Trophoblast cell (in vitro differentiated cells and primary cell): ENCODE measurements around the gene MVD.

ENCODE experiments used
- DNase-seq, 2 donors: peaks; one replicate each; pipeline ENCODE4 v3.0.0-alpha.2; 2016
- H2AFZ ChIP-seq: 2 replicates; pipeline ENCODE4 v1.6.1; 2013; ENCODE audit warnings: low read length, moderate library complexity, mild to moderate bottlenecking; ENCODE audit not compliant: insufficient read depth, poor library complexity
- H2AK5ac ChIP-seq: 2 replicates; pipeline ENCODE4 v1.6.1; 2013; ENCODE audit warnings: mild to moderate bottlenecking, low read length
- H2BK120ac ChIP-seq: 2 replicates; pipeline ENCODE4 v1.6.1; 2013; ENCODE audit warnings: low read length, mild to moderate bottlenecking, moderate library complexity; ENCODE audit not compliant: insufficient read depth, poor library complexity
- H2BK12ac ChIP-seq: 2 replicates; pipeline ENCODE4 v1.6.1; 2013; ENCODE audit warnings: mild to moderate bottlenecking, low read length, moderate library complexity
- H2BK5ac ChIP-seq: 2 replicates; pipeline ENCODE4 v1.6.1; 2013; ENCODE audit warnings: low read length, low read depth, moderate library complexity, mild to moderate bottlenecking; ENCODE audit not compliant: poor library complexity
- H3K14ac ChIP-seq: 2 replicates; pipeline ENCODE4 v1.6.1; 2013; ENCODE audit warnings: mild to moderate bottlenecking, low read length
- H3K18ac ChIP-seq: 2 replicates; pipeline ENCODE4 v1.6.1; 2013; ENCODE audit warnings: mild to moderate bottlenecking, low read length
- H3K23ac ChIP-seq: 2 replicates; pipeline ENCODE4 v1.6.1; 2013; ENCODE audit warnings: low read length
- H3K27ac ChIP-seq: 2 replicates; pipeline ENCODE4 v1.5.1; 2013; ENCODE audit warnings: low read depth, mild to moderate bottlenecking, inconsistent platforms, low read length, moderate library complexity
- H3K27me3 ChIP-seq: 2 replicates; pipeline ENCODE4 v1.6.1; 2013; ENCODE audit warnings: inconsistent platforms, mild to moderate bottlenecking, low read length, moderate library complexity; ENCODE audit not compliant: insufficient read depth
- H3K36me3 ChIP-seq, 2 experiments: 1 replicate in 1 of 2; 2 replicates in 1 of 2; pipeline ENCODE4 v1.6.1; 2013; ENCODE audit warnings: low read length in 2 of 2, mild to moderate bottlenecking in 2 of 2, moderate library complexity in 1 of 2; ENCODE audit not compliant: insufficient read depth in 2 of 2, control insufficient read depth in 1 of 2
- H3K4ac ChIP-seq: 2 replicates; pipeline ENCODE4 v1.6.1; 2013; ENCODE audit warnings: low read depth, mild to moderate bottlenecking, low read length, moderate library complexity
- H3K4me1 ChIP-seq, 2 experiments: 1 replicate in 1 of 2; 2 replicates in 1 of 2; pipeline ENCODE4 v1.6.1; 2013; ENCODE audit warnings: low read length in 2 of 2, mild to moderate bottlenecking in 2 of 2, moderate library complexity in 1 of 2; ENCODE audit not compliant: insufficient read depth in 2 of 2, control insufficient read depth in 1 of 2
- H3K4me2 ChIP-seq: 2 replicates; pipeline ENCODE4 v1.6.1; 2013; ENCODE audit warnings: inconsistent platforms, mild to moderate bottlenecking, low read length, moderate library complexity
- H3K4me3 ChIP-seq: 2 replicates; pipeline ENCODE4 v1.5.1; 2013; ENCODE audit warnings: mild to moderate bottlenecking, low read depth, low read length, inconsistent platforms
- H3K79me1 ChIP-seq: one replicate; pipeline ENCODE4 v1.6.1; 2013; ENCODE audit warnings: low read length
- H3K79me2 ChIP-seq: 2 replicates; pipeline ENCODE4 v1.6.1; 2013; ENCODE audit warnings: low read length, mild to moderate bottlenecking; ENCODE audit not compliant: control insufficient read depth, insufficient read depth, poor library complexity
- H3K9ac ChIP-seq: 2 replicates; pipeline ENCODE4 v1.6.1; 2013; ENCODE audit warnings: mild to moderate bottlenecking, low read length
- H3K9me3 ChIP-seq: 2 replicates; pipeline ENCODE4 v1.6.1; 2013; ENCODE audit warnings: low read depth, mild to moderate bottlenecking, control low read depth, inconsistent platforms, low read length; ENCODE audit not compliant: insufficient read depth
- H4K12ac ChIP-seq: 2 replicates; pipeline ENCODE4 v1.6.1; 2013; ENCODE audit warnings: low read depth, mild to moderate bottlenecking, low read length, moderate library complexity
- H4K8ac ChIP-seq: 2 replicates; pipeline ENCODE4 v1.6.1; 2013; ENCODE audit warnings: low read depth, mild to moderate bottlenecking, low read length, moderate library complexity
- H4K91ac ChIP-seq: one replicate; pipeline ENCODE4 v1.6.1; 2013; ENCODE audit warnings: low read depth, mild to moderate bottlenecking, low read length, moderate library complexity
- WGBS: extraction: QIAGEN DNeasy Blood & Tissue Kit; methylation state at CpG from one replicate; pipeline ENCODE4 v1.1.7; 2013; ENCODE audit warnings: missing lambda C conversion rate; ENCODE audit not compliant: insufficient read length, insufficient coverage; ENCODE audit errors: extremely low coverage; 5-methylcytosine and 5-hydroxymethylcytosine counted together

Gene MVD

GRCh38 chr16:88673716-88674379 is 11.0 kb upstream of the MVD start:
- DNase-seq: no peak
- H3K79me1 ChIP-seq: no peaks in the 10 kb centered on the region
- no peak overlapping the region for H4K8ac ChIP-seq
- H3K4ac ChIP-seq: no peak overlapping the region
- no peak overlapping the region for H4K91ac ChIP-seq
- WGBS: no CpG with 5 or more reads among the region's 19 CpGs
- H3K27ac ChIP-seq: no peak overlapping the region
- no peak overlapping the region for H2AFZ ChIP-seq
- peaks cover 0 to 2% of the 10 kb centered on the region in 2 experiments for H3K4me1 ChIP-seq
- no peak overlapping the region for H3K14ac ChIP-seq
- no peak overlapping the region for H3K9ac ChIP-seq
- H4K12ac ChIP-seq: no peak overlapping the region
- H3K18ac ChIP-seq: no peak overlapping the region
- peaks cover 3 to 9% of the 10 kb centered on the region in 2 experiments for H3K36me3 ChIP-seq
- no peak overlapping the region for H3K4me3 ChIP-seq
- no peak overlapping the region for H2AK5ac ChIP-seq
- no peaks in the 10 kb centered on the region for H3K79me2 ChIP-seq
- H2BK120ac ChIP-seq: no peak overlapping the region
- no peak overlapping the region for H2BK12ac ChIP-seq
- H3K9me3 ChIP-seq: peaks cover 4% of the 10 kb centered on the region
- H2BK5ac ChIP-seq: no peak overlapping the region
- H3K23ac ChIP-seq: no peak overlapping the region
- H3K27me3 ChIP-seq: no peaks in the 10 kb centered on the region
- H3K4me2 ChIP-seq: no peak overlapping the region

- H3K14ac ChIP-seq: no peak overlapping the region
- no peaks in the 10 kb centered on the region for H3K27me3 ChIP-seq
- peaks cover 4% of the 10 kb centered on the region for H3K9me3 ChIP-seq
- H3K4ac ChIP-seq: no peak overlapping the region
- no peak overlapping the region for H2BK120ac ChIP-seq
- no peak overlapping the region for H2AFZ ChIP-seq
- H3K18ac ChIP-seq: no peak overlapping the region
- no peaks in the 10 kb centered on the region for H3K79me2 ChIP-seq
- H2BK5ac ChIP-seq: no peak overlapping the region
- H3K4me3 ChIP-seq: no peak overlapping the region
- no peak for DNase-seq
- no peak overlapping the region for H3K4me2 ChIP-seq
- H4K12ac ChIP-seq: no peak overlapping the region
- no peaks in the 10 kb centered on the region for H3K4me1 ChIP-seq
- no peak overlapping the region for H2AK5ac ChIP-seq
- H3K79me1 ChIP-seq: no peaks in the 10 kb centered on the region
- no peak overlapping the region for H4K8ac ChIP-seq
- no peak overlapping the region for H3K23ac ChIP-seq
- H2BK12ac ChIP-seq: no peak overlapping the region
- H3K27ac ChIP-seq: no peak overlapping the region
- H3K9ac ChIP-seq: no peak overlapping the region
- H3K36me3 ChIP-seq: peaks cover 6 to 14% of the 10 kb centered on the region in 2 experiments
- no CpG with 5 or more reads among the region's 11 CpGs for WGBS
- no peak overlapping the region for H4K91ac ChIP-seq
Measured at GRCh38 chr16:88672776-88673175, 9.9 kb upstream of the MVD start.

DNA sequence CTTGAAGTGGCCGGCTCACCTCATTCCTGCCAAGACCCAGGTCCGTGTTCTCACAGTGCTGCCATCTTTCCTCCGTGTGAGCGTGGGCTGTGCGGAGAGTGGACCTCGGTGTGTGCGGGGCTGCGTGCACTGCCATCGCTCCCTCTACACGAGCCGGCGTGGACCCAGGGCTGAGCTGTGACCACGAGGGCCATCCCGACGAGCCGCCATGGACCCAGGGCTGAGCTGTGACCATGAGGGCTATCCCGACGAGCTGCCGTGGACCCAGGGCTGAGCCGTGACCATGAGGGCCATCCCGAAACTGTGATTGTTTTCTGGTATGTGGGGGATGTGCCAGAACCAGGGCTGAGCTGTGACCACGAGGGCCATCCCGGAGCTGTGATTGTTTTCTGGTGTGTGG is 8.9 kb upstream of the MVD start:
- Histone ChIP-seq H3K18ac (no peak overlapping the region), H3K27me3 (no peaks in the 10 kb centered on the region), H3K9ac (no peak overlapping the region), H2AFZ (no peak overlapping the region), H2BK12ac (no peak overlapping the region), H3K23ac (no peak overlapping the region), H3K4me2 (no peak overlapping the region), H2BK5ac (no peak overlapping the region), H3K4ac (no peak overlapping the region), H3K4me3 (no peak overlapping the region), H3K14ac (no peak overlapping the region), H3K79me2 (no peaks in the 10 kb centered on the region), H3K36me3 (peaks cover 6 to 14% of the 10 kb centered on the region in 2 experiments), H4K91ac (no peak overlapping the region), H2BK120ac (no peak overlapping the region), H4K8ac (no peak overlapping the region), H3K27ac (no peak overlapping the region), H2AK5ac (peak overlapping the region; percentile 11), H4K12ac (no peak overlapping the region), H3K4me1 (peaks cover 3 to 5% of the 10 kb centered on the region in 2 experiments), H3K79me1 (no peaks in the 10 kb centered on the region), H3K9me3 (peaks cover 4% of the 10 kb centered on the region)
- no CpG with 5 or more reads among the region's 23 CpGs for WGBS
- no peak for DNase-seq

DNA sequence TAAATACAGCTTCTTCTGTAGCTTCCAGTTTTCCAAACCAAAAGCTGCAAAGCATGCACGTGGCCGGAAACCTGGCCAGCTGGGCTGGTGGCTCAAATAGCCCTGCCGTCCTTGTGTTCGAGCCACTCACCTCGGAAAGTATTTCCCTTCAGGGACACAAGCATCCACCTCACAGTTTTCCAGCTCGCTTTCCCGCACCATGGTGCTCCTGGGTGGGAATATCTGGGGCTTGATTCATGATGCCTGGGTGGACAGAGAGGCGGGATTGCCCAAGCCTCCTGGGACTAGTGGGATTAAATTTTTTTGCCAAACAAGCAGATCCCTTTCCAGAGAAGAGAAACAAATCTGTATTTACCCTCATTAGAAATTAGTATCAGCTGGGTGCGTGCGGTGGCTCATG is 7.1 kb upstream of the MVD start:
- Histone ChIP-seq H3K9ac (no peak overlapping the region), H3K4me2 (no peak overlapping the region), H3K27me3 (no peaks in the 10 kb centered on the region), H2BK5ac (no peak overlapping the region), H3K23ac (no peak overlapping the region), H2AK5ac (no peak overlapping the region), H3K18ac (no peak overlapping the region), H3K36me3 (peaks cover 6 to 8% of the 10 kb centered on the region in 2 experiments), H3K4me3 (no peak overlapping the region), H2BK120ac (no peak overlapping the region), H3K4ac (no peak overlapping the region), H4K12ac (no peak overlapping the region), H3K79me2 (no peaks in the 10 kb centered on the region), H3K4me1 (peaks cover 3 to 5% of the 10 kb centered on the region in 2 experiments), H2AFZ (no peak overlapping the region), H3K9me3 (peaks cover 4% of the 10 kb centered on the region), H2BK12ac (no peak overlapping the region), H3K14ac (no peak overlapping the region), H3K27ac (no peak overlapping the region), H4K91ac (no peak overlapping the region), H3K79me1 (no peaks in the 10 kb centered on the region), H4K8ac (no peak overlapping the region)
- no CpG with 5 or more reads among the region's 10 CpGs for WGBS
- DNase-seq: no peak
